GM21528 (cell line): Measurements from ENCODE around the gene CHST13.

Source experiments
- ATAC-seq: cut with Tn5 transposase; IDR thresholded peaks from one replicate; pipeline ENCODE4 v1.9.1; 2021; ENCODE audit warnings: mild to moderate bottlenecking, moderate library complexity; ENCODE audit not compliant: unreplicated experiment, low FRiP score

The CHST13 gene

DNA sequence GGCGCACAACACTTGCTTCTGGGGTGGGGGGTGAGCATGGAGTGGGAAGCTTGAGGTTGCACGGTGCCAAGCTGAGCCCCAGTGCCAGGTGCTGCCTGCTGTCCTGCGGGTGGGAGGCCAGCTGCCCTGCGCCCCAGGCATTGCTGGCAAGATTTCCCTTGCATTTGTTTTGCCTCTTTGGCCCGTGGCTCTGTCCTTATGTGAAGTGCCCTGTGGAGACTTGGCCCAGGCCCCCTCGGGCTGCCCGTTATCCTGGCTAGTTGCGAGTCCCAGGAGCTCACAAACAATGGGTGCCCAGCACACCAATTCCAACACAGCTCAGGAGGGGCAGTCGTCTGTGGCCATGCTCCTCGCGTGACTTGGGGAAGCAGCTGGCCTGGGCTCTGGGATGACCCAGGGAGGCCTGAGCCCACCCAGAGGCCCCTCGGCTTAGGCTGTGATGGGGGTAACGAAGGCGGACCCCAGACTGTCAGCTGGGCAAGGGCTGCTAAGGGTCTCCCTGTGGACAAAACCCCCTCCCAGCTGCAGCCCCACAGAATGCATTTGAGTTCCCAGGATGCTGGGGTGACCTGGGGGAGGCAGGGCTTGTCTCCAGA, 28.8 kb downstream of the CHST13 start:
- ATAC-seq: no peak

DNA sequence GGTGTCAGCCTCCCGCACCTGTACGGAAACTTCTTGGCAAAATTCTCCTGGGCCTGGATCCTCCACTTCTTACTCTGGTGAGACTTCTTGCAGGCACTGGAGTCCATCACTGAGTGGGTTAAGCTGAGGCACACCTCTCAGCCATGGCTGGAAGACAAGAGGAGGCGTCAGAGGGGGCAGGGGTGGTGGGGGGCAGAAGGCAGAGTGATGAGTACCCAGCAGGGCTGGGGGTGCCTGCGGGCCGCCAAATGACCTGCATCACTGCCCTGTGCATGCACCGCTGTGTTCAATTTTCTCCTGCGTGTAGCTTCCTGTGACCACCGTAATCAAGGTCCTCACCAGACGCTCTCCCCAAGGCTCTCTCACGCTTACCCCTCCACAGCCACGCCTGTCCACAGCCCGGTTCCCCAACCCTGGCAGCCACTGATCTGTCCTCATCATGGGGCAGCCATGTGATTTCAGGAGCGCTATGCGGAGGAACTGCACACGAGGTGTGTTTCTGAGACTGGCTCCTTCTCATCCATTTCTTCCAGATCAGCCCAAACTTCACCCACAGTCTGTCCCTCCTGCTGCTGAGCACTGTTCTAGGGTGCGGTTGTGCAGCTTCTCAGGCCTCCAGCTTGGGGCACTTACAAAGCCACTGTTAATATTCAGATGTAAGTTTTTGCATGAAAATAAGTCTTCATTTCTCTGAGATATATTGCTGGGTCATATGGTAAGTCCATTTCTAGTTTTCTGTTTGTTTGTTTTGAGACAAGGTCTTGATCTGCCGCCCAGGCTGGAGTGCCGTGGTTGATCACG, 29.5 kb downstream of the CHST13 start:
- ATAC-seq: no peak

DNA sequence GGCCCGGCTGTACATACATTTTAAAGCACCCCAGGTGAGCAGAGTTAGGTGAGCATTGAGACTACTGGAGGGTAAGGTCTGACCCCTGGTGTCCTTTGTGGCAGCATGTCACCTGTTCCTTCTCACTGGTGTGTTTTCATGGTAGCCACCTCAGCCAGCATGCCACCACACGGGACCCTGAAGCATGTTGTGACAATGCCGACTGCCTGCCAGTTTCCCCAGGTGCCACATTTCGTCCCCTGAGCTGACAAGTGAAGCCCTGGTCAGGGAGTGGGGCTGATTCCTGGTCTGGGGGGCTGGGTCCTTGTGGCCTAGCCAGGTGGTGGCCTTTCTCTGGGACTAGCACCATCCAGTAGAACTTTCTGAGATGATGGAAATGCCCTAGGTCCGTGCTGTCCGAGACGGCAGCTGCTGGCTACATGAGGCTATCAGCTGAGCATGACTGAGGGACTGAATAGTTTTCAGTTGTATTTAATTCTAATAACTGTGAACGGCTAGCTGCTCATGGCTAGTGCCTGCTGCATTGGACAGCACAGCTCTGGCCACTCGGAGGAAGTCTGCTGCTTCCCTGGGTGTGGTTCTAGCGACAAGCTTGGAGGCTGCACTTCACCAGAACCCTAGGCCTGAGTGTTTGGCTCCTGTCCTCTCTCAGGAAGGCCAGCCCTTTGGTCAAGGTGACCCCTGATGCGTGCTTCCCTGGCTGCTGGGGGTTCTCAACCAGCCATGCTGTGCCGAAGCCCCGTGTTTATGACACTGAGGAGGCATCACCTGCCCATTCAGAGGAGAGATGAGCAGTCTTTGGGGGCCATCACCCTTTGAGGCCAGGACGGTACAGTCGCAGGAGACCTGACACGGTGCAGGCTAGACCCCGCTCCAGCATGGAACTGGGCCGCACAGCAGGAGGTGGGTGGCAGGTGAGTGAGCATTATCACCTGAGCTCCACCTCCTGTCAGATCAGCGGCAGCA, 30.9 kb downstream of the CHST13 start:
- no peak for ATAC-seq

DNA sequence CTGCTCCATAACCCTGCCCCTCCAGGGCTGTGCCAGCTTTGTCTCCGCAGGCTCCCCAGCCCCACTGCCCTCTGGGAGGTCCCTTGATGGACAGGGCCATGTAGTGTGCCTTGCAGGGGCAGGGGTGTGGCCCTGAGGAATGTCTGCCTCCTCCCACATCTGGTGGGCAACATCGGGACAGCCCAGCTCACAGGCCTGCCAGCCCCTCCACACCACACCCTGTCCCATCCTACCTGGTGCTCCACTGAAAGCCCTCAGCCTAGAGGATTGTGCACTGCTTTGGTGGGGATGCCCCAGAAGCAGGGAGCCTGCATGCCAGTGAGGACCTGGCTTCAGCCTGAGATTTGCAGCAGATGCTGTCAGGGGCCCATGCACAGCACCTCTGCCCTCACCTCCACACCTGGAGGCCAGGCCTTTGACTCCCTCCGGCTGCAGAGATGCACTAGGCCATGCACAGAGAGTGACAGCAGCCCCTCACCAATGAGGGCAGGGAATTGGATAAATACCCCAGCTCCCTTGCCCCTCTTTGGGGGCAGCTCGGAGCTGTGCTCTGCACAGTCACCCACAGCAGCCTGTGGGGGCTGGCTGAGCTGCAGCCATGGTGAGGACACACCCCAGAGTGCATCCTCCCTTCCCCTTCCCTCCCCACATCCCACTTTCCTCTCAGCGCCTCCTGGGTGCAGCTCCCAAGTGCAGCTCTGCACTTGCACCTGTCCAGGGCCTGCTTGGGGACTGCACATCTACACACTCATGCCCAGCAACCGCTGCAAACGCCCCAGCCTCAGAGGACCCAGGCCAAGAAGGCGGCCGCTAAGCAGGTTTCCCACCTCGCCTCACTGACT, 32.1 kb downstream of the CHST13 start:
- no peak for ATAC-seq

DNA sequence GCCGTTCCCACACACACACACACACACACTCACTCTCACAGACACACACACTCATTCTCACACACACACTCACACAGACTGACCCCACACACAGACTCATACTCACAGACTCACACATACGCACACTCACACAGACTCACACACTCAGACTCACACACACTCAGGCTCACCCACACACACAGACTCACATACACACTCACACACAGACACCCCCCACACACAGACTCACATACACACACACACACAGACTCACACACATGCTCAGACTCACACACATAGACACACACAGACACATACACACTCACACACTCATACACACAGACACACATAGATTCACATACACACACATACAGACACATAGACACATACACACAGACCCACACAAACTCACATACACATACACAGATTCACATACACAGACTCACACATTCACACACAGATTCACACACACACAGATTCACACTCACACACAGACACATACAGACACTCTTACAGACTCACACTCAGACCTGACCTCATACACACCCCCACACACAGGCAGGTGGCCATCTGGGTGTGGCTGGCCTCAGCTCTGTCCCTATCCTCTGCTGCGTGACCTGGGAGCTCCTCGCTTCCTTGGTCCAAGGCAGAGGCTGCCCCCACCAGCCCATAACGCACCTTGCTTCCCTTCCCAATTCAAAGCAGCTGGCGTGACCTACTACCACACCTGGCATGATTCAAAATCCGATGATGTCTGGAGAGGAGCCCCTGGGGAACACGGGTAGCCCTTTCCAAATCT, 32.9 kb downstream of the CHST13 start:
- no peak for ATAC-seq

DNA sequence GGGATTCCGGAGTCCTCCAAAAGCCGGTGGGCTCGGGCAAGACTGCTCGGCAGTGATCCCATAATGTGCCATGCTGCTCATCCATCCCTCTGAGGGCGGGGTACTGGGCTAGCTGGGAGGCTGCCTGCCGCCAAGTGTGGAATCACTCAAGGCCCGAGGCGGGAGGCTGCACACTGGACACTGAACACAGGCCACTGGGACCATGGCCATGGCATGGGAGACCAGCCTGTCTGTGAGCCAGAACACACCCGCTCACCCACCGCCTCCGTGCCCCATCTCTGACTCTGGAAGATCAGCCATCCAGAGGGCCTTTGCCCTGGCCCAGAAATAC, 33.4 kb downstream of the CHST13 start:
- ATAC-seq: no peak

DNA sequence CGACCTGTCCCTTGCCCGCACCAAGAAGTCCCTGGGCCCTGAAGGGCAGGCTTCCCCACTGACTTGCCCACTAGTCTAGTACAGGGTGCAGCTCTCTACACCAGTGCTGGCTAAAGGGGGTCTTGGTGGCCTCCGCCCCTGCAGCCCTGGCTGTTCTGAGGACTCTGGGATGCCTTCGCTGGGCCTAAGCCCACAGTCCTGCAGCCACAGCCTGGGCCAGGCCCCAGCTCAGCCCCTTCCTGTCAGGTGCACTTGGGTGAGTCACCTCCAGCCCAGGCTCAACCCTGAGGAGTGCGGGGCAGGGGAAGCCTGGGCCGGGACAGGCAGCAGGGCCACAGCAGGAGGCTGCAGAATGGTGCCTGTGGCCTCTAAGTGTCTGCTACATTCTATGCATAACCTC, 33.8 kb downstream of the CHST13 start:
- ATAC-seq: no peak

DNA sequence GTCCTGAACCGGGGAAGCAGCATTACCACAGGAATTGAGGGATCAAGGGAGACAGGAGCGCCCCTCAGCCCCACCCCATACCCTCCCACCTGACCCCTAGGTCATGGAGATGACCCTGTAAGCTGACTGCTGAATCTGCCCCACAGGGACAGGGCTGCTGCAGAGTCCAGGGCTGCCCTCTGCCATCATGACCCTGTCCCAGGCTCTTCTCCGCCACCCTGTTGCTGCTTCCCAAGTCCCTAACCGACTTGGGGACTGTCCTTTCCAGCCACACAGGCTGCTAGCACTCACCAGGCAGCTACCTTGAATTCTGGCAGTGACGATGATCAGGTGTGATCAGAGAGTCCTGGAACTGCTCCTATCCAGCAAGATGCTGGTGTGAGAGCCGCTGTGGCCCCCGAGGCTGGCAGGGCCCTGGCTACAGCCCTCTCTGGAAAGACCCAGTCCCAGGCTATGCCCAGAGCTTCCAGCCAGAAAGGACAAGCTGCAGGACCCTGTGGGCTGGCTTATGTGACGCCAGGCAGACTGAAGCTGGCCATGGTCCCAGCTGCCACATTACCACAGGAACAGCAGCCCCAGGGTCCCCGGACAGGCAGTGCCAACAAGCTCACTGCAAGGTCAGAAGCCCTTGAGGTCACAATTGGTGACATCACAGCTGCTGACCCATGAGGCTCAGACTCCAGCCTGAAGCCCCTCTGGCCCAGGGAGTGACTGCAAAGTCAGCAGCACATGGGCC, 34.5 kb downstream of the CHST13 start, which contains the start of gene C3orf22:
Gene C3orf22 (minus strand): TSS at position 597 of the 736 bp plus-strand sequence. CDS start 5,542 bp downstream, outside the sequence.
- ATAC-seq: no peak

DNA sequence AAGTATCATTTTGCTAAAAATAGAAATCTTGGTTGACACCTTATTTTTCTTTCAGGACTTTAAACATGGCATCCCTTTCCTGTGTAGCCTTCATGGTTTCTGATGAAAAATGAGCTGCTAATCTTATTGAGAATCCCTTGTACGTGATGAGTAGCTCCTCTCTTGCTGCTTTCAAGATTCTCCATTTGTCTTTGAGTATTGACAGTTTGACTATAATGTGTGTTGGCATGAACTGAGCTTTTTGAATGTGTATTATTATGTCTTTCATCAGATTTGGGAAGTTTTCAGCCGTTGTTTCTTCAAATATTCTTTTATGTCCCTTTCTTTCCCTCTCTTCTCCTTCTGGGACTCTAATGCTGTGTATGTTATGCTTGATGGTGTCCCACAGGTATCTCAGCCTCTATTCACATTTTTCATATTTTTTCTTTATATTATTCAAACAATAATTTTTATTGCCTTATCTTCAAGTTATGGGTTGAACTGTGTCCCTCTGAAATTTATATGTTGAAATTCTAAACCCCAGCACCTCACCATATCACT, 38.9 kb downstream of the CHST13 start:
- ATAC-seq: no peak

DNA sequence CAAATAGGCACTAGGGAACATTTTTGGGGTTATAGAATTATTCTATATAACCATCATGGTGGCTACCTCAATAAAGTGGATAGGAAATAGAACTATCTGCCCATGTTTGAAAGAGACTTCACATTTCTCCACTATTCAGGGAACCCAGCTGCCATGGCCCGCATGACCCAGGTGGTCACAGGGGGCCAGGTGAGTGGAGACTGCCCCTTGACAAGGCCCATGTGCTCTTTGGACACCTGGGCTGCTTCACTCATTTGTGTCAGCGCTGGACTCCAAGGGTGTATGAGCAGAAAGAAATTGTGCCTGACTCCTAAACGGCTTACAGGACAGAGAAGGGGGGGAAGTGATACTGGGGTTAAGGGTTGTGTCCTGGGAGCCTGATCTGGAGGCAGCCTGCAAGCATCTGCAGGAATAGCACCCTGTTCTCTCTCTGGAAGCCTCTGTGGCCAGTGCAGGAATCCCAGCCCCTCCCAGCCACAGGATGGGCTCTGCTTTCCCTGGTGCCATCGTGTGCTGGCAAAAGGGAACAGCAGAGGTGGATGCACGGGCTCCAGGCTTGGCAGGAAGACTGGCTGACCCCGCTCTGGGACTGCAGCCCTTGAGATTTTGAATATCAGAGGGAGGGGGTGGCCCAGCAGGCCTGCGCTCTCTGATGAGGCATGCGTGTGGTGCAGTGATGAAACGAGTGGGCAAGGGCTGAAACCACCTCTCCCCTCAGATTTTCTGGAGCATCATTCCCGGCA, 43.9 kb downstream of the CHST13 start:
- ATAC-seq: no peak

DNA sequence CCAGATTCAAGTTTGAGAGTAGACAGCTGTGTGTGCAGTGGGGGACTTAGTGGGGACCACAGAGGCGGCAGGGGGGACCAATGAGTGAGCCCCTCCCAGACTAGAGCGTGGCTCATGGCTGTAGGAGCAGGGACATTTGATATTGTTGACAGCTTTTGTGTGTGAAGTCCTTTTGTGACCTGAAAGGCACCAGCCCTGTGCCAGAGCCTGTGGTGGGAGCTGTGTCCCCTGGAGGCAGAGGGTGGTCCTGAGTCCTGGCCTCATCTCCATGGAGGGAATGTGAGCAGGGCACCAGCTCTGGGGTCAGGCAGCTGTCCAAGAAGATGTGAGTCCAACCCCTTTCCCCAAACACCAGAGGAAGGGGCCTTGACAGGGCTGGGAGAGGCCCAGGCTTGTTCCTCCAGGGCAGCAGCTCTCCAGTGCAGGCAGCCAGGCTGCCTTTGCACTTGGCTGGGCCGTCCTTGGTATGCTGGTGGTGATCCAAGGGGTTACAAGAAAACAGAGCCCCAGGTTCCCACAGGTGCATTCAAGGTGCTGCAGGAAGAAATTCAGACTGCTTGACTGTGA, 44.9 kb downstream of the CHST13 start:
- ATAC-seq: no peak

DNA sequence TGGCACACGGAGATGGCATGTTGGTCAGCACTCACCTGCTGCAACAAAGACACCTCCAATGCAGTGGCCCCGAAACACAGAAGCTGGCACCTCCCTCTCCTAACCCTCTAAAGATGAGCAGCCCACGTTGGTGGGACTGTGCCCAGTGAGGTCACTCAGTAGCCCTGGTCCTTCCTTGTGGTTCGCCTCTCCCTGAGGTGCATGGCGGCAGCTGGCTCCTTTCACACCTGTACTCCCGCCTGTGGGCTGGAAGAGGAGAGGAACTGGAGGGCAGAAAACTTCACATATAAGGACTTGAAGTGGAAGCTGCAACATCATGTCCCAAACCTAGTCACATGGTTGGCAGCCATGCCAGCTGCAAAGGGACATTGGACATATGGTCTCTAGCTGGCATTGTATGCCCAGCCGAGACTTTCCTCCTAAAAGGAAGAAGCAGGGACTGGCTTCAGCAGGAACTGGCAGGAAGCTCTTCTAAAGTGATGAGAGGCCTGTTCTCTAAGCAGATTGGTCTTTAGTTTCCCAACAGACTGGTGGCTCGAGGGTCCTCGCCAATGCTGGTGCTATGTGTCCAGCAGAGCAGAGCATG, 45.5 kb downstream of the CHST13 start:
- no peak for ATAC-seq

DNA sequence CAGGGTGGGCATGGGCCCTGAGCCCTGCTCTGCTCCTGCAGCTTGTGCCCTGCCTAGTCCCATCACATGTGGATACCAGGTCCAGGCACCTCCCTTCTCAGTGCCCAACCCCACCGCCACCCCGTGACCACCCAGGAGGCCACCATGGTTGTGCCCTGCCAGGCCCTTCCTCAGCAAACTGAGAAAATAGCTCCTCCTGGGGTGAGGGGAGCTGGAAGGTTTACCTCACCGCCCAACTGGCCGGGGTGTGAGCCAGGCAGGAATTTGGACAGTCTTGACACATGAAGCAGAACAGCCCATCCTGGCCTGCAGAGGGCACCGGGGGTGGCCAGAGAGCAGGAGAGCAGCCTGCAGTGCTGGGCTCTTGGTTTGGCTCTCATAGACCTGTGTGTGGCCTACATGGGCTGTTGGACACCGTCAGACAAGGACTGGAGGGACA, 46.2 kb downstream of the CHST13 start:
- no peak for ATAC-seq

DNA sequence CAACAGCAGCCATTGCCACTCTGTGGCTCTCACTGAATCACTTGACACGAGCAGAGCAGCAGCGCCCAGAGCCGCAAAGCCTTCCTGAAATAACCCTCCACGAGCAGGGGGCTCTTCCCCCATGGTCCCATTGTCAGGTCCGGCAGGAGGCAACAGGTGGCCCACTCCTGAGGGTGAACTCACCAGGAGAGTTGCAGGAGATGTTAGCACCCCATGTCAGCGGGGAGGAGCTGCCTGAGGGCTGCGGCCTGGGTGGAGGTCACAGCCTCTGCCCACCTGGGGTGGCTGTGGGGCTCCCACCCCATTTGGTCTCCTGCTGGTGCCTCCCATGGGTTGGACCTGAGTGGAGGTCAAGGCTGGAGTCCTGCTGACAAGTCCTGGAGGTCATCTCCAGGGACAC, 47.1 kb downstream of the CHST13 start:
- ATAC-seq: no peak

DNA sequence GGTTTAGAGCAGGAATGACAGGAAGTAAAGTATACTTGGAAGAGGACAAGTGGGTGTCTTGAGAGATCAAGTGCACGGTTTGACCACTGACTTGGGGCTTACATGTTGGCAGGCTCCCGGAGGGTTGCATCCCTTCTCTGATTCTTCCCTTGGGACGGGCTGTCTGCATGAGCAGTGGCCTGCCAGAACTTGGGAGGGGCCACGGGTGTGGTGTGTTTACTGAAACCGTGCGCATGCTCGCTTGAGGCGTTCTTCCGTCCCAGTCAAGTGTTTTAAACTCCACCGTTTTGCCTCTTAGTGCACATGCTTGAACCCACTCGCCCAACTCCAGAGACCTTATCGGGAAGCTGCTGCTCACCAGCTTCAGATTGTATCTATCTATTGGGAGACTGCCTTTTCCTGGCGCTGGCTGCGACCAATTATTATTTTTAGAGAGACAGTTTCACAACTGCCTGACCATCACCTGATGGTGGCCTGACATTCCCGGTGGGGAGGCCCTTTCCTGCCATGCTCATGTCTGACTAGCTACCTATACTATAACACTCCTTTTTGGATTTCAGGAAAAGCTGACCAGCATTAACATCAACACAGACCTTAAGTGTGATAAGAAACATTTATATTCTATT, 49.6 kb downstream of the CHST13 start:
- ATAC-seq: no peak

DNA sequence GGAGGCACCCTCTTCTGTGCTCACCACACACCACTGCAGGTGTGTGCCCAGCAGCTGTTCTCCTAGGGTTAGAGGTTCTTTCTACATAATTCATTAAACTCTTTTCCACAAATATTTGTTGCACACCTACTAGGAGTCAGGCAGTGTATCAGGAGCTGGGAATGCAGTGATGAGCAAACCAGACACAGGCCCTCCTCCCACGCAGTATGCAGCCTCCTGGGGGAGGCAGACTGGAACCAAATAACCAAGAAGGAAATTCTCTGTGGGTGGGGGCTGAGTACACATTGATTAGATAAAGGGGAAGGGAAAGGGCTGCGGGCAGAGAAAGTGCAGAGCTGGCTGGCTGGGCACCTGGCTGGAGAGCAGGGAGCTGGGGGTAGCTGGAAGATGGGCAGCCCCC, 53.3 kb downstream of the CHST13 start:
- ATAC-seq: no peak

DNA sequence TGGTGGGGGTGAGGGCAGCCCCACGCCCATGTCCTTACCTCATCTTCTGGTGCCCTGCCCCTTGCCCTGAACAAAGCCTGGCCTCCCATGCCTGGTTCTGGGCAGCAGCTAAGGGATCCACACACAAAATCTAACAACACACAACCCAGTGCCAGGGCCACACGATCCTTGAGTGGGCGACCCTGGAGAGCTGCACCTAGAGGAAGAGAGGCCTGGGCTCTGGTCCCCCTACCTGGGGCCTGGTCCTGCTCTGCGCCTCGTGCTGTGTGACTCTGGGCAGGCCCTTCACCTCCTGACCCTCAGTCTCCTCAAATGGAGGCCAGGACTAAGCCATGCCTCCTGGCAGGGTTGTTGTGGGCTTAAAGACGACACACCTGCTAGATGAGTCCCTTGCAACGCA, 54.7 kb downstream of the CHST13 start:
- no peak for ATAC-seq
